ENCODE measurements around the gene COL1A1.

The COL1A1 gene

GRCh38 chr17:50207792-50208567 is 6.5 kb upstream of the COL1A1 start:
- peaks cover 16% of the 10 kb centered on the region; the same call in 1 of the 2 replicates for H4K20me1 ChIP-seq (ENCODE audit: insufficient read depth, low read length)
- H2AFZ ChIP-seq (ENCODE audit: low read depth, low read length) = no peak overlapping the region
- H3K27me3 ChIP-seq (ENCODE audit: insufficient read depth, low read length, poor library complexity) = peaks cover 65% of the 10 kb centered on the region
- H3K4me3 ChIP-seq (ENCODE audit: low read depth in 1 of 2, low read length in 2 of 2) = no peak overlapping the region
- H3K9ac ChIP-seq (ENCODE audit: low read depth, low read length) = no peak overlapping the region
- H3K79me2 ChIP-seq (ENCODE audit: insufficient read depth, low read length) = no peaks in the 10 kb centered on the region
- H3K4me1 ChIP-seq (ENCODE audit: insufficient read depth, low read length) = no peaks in the 10 kb centered on the region
- no peak overlapping the region for H3K27ac ChIP-seq (ENCODE audit: low read length)
- no peaks in the 10 kb centered on the region for H3K9me3 ChIP-seq (ENCODE audit: insufficient read depth, low read length, severe bottlenecking)
- H3K4me2 ChIP-seq (ENCODE audit: insufficient read depth, low read length) = no peak overlapping the region
- DNase-seq (no peak), ATAC-seq (ENCODE audit: insufficient read depth, low read depth) (no peak)
- no peaks in the 10 kb centered on the region for H3K36me3 ChIP-seq (ENCODE audit: insufficient read depth, low read length)
- TF ChIP-seq EZH2 (IDR thresholded peaks at IDR 0.05; ENCODE audit: borderline replicate concordance, low read depth, low read length, severe bottlenecking) (no peak), CTCF (IDR thresholded peaks at IDR 0.05; ENCODE audit: borderline replicate concordance, extremely low read depth, low read length, poor library complexity, severe bottlenecking) (no peak)

- H3K9me3 ChIP-seq (ENCODE audit: insufficient read depth, low read length, severe bottlenecking) = no peaks in the 10 kb centered on the region
- TF ChIP-seq CTCF (IDR thresholded peaks at IDR 0.05; ENCODE audit: borderline replicate concordance, extremely low read depth, low read length, poor library complexity, severe bottlenecking) = no peak
- no peak for TF ChIP-seq EZH2 (IDR thresholded peaks at IDR 0.05; ENCODE audit: borderline replicate concordance, low read depth, low read length, severe bottlenecking)
- no peak for ATAC-seq (ENCODE audit: insufficient read depth, low read depth)
- no peak overlapping the region for H2AFZ ChIP-seq (ENCODE audit: low read depth, low read length)
- no peak overlapping the region for H3K4me3 ChIP-seq (ENCODE audit: low read depth in 1 of 2, low read length in 2 of 2)
- no peak for DNase-seq
- peaks cover 16% of the 10 kb centered on the region; the same call in 1 of the 2 replicates for H4K20me1 ChIP-seq (ENCODE audit: insufficient read depth, low read length)
- no peak overlapping the region for H3K27ac ChIP-seq (ENCODE audit: low read length)
- no peak overlapping the region for H3K4me2 ChIP-seq (ENCODE audit: insufficient read depth, low read length)
- H3K9ac ChIP-seq (ENCODE audit: low read depth, low read length) = no peak overlapping the region
- no peaks in the 10 kb centered on the region for H3K36me3 ChIP-seq (ENCODE audit: insufficient read depth, low read length)
- H3K79me2 ChIP-seq (ENCODE audit: insufficient read depth, low read length) = no peaks in the 10 kb centered on the region
- H3K4me1 ChIP-seq (ENCODE audit: insufficient read depth, low read length) = no peaks in the 10 kb centered on the region
- peaks cover 65% of the 10 kb centered on the region for H3K27me3 ChIP-seq (ENCODE audit: insufficient read depth, low read length, poor library complexity)
Measured at GRCh38 chr17:50207315-50207714, 5.9 kb upstream of the COL1A1 start.

GRCh38 chr17:50206604-50207293 is 5.3 kb upstream of the COL1A1 start:
- peak; percentile 66 for ATAC-seq (ENCODE audit: insufficient read depth, low read depth)
- Histone ChIP-seq H3K27ac (ENCODE audit: low read length) (no peak overlapping the region), H2AFZ (ENCODE audit: low read depth, low read length) (no peak overlapping the region), H3K4me3 (ENCODE audit: low read depth in 1 of 2, low read length in 2 of 2) (no peak overlapping the region), H3K9me3 (ENCODE audit: insufficient read depth, low read length, severe bottlenecking) (no peaks in the 10 kb centered on the region), H4K20me1 (ENCODE audit: insufficient read depth, low read length) (peaks cover 16% of the 10 kb centered on the region; the same call in 1 of the 2 replicates), H3K79me2 (ENCODE audit: insufficient read depth, low read length) (no peaks in the 10 kb centered on the region), H3K27me3 (ENCODE audit: insufficient read depth, low read length, poor library complexity) (peaks cover 65% of the 10 kb centered on the region), H3K4me1 (ENCODE audit: insufficient read depth, low read length) (no peaks in the 10 kb centered on the region), H3K9ac (ENCODE audit: low read depth, low read length) (no peak overlapping the region), H3K36me3 (ENCODE audit: insufficient read depth, low read length) (no peaks in the 10 kb centered on the region), H3K4me2 (ENCODE audit: insufficient read depth, low read length) (no peak overlapping the region)
- TF ChIP-seq EZH2 (IDR thresholded peaks at IDR 0.05; ENCODE audit: borderline replicate concordance, low read depth, low read length, severe bottlenecking) = no peak
- no peak for TF ChIP-seq CTCF (IDR thresholded peaks at IDR 0.05; ENCODE audit: borderline replicate concordance, extremely low read depth, low read length, poor library complexity, severe bottlenecking)
- peak; percentile 37 for DNase-seq

All from DND-41 (cell line).